ENCODE results near the gene MIER2.
"Not testable (repeated sequence)": the region's sequence is repeated elsewhere in the genome, so short reads cannot be mapped to it uniquely, and the experiment has no call there.

The MIER2 gene

DNA sequence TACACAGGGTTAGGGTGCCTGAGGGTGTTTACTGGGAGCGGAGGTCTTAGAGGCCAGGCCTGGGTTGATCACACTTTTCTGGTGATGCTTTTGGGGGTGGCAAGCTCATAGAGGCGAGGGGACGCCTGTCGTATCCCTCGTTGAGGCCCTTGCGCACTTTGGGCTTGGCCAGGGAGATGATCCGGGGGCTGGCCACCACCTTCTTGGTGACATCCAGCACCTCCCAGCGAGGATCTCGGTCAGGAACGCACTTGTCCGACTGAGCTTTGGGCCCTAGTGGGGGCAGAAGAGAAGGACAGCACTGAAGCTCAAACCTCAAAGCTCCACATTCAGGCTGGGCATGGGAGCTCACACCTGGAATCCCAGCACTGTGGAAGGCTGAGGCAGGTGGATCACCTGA, 17.6 kb upstream of the MIER2 start:
- no peak overlapping the region for H3K27ac ChIP-seq
- TF ChIP-seq CTCF (conservative IDR thresholded peaks at IDR 0.05): no peak
- no peak for TF ChIP-seq ZFX (IDR thresholded peaks at IDR 0.05)

DNA sequence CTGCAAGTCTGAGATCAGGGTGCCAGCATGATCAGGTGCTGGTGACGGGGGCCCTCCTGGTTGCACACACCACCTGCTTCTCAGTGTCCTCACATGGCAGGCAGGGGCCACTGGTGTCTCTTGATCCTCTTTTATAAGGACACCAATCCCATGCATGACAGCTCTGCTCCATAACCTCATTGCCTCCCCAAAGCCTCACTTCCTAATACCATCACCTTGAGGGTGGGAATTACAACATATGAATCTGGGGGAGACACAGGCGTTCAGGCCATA, 15.0 kb upstream of the MIER2 start:
- TF ChIP-seq ZFX (IDR thresholded peaks at IDR 0.05): no peak
- no peak for TF ChIP-seq CTCF (conservative IDR thresholded peaks at IDR 0.05)
- H3K27ac ChIP-seq: no peak overlapping the region

- H3K27ac ChIP-seq: not testable (repeated sequence)
Observed at GRCh38 chr19:355536-355935, 10.9 kb upstream of the MIER2 start.

- no peak overlapping the region for H3K27ac ChIP-seq
- TF ChIP-seq CTCF (conservative IDR thresholded peaks at IDR 0.05) (no peak), ZFX (IDR thresholded peaks at IDR 0.05) (no peak)
Observed at GRCh38 chr19:355134-355533, 10.5 kb upstream of the MIER2 start.

DNA sequence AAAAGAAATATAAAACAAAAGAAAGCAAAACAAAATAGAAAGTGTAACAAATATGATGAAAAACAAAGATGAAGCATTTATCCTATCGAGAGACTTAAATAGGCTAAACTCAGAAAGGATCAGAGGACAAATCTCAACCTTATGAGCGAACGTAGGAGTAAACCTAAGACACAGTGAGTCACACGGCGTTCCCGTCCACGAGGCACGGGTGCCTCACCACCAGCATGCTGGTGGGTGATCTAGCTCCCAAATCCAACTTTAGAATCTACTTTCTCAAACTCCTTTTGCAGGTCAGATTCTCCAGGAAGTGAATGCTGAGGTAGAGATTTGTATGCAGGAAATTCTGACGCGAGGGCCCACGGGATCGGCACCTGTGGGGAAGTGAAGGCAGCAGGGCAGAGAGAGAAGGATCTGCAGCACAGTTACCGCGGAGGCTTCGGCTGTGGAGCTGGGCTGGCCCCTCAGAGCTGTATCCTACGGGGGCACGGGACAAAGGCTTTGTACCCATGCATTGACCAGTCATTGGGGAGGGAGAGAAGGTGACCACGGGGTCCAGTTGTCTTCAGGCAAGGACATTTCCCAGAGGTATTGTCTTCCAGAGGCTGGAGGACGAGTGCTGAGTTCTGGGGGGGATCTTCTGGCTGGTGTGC, 7.5 kb upstream of the MIER2 start:
- TF ChIP-seq CTCF (conservative IDR thresholded peaks at IDR 0.05) (no peak), ZFX (IDR thresholded peaks at IDR 0.05) (no peak)

GRCh38 chr19:347946-348861, 3.6 kb upstream of the MIER2 start:
- TF ChIP-seq ZFX (IDR thresholded peaks at IDR 0.05): no peak
- TF ChIP-seq CTCF (conservative IDR thresholded peaks at IDR 0.05): no peak
- no peak overlapping the region for H3K27ac ChIP-seq

More for the DNA sequence above, 7.5 kb upstream of the MIER2 start:
- no peak overlapping the region for H3K27ac ChIP-seq

GRCh38 chr19:345320-345879, 804 bp upstream of the MIER2 start:
- H3K27ac ChIP-seq: peak overlapping the region; percentile 75
- no peak for TF ChIP-seq ZFX (IDR thresholded peaks at IDR 0.05)
- TF ChIP-seq CTCF (conservative IDR thresholded peaks at IDR 0.05): no peak
